ENCODE data around the gene SLC35G3. TPM values are rescaled to one million over a fixed set of nuclear protein-coding genes. Genes with fewer than 3 reads are reported as not detected.
"Not testable (repeated sequence)": the region's sequence is repeated elsewhere in the genome, so short reads cannot be mapped to it uniquely, and the experiment has no call there.

SLC35G3 gene
- total RNA-seq, 1 donor: not detected

DNA sequence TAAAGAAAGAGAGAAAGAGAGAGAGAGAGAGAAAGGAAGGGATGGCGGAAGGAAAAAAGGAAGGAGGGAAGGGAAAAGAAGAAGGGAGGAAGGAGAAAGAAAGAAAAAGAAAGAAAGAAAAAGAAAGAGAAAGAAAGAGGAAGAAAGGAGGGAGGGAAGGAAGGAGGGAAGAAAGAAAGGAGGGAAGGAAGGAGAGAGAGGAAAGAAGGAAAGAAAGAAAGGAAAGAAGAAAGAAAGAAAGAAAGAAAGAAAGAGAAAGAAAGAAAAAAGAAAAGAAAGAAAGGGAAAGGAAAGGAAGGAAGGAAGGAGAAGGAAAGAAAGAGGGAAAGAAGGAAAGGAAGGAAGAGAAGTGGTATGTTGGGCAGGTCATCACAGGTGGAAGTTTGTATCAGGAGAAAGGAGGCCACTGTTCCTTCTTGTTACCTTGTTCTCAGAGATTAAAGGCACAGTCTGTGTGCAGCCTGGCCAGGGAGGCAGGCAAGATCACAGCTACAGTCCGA lies 19.3 kb downstream of the SLC35G3 start:
- DNase-seq (ENCODE audit: low read depth): no peak
- H3K4me3 ChIP-seq (ENCODE audit: low read depth, low read length): no peak overlapping the region
- TF ChIP-seq, protein P1, sequence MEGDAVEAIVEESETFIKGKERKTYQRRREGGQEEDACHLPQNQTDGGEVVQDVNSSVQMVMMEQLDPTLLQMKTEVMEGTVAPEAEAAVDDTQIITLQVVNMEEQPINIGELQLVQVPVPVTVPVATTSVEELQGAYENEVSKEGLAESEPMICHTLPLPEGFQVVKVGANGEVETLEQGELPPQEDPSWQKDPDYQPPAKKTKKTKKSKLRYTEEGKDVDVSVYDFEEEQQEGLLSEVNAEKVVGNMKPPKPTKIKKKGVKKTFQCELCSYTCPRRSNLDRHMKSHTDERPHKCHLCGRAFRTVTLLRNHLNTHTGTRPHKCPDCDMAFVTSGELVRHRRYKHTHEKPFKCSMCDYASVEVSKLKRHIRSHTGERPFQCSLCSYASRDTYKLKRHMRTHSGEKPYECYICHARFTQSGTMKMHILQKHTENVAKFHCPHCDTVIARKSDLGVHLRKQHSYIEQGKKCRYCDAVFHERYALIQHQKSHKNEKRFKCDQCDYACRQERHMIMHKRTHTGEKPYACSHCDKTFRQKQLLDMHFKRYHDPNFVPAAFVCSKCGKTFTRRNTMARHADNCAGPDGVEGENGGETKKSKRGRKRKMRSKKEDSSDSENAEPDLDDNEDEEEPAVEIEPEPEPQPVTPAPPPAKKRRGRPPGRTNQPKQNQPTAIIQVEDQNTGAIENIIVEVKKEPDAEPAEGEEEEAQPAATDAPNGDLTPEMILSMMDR (IDR thresholded peaks at IDR 0.05; ENCODE audit: insufficient read depth, low read depth, low read length): no peak

DNA sequence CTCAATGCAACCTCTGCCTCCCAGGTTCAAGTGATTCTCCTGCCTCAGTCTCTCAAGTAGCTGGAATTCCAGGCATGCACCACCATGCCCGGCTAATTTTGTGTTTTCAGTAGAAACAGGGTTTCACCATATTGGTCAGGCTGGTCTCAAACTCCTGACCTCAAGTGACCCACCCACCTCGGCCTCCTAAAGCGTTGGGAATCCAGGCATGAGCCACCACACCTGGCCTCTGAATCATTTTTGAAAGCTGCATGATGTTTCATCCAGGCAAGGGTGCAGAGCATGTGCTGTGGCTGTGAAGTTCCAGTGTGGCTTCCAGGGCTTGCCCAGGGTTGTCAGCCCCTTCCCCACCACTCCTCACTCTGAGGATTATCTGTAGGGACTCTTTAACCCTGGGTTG lies 21.9 kb downstream of the SLC35G3 start:
- DNase-seq (ENCODE audit: low read depth); H3K4me3 ChIP-seq (ENCODE audit: low read depth, low read length): not testable (repeated sequence)

DNA sequence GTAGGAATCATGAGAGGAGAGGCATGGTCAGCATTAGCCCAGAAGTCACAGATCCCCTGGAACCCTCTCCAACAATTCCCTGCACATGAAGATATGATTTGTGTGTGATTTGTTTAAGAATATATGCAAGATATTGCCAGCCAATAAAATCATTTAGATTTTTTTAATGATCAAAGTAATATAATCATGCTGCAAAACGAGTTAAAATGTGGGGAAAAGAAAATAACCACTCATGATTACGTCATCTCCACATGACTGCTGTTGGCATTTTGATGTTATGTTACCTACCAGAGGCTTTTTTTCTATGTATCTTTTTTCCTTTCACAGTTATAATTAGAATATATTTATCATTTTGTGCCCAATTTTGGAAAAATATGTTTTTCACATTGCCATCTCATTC lies 22.4 kb downstream of the SLC35G3 start:
- no peak overlapping the region for H3K4me3 ChIP-seq (ENCODE audit: low read depth, low read length)
- peak; percentile 8 for DNase-seq (ENCODE audit: low read depth)
- TF ChIP-seq, protein P1 (IDR thresholded peaks at IDR 0.05; ENCODE audit: insufficient read depth, low read depth, low read length): no peak

DNA sequence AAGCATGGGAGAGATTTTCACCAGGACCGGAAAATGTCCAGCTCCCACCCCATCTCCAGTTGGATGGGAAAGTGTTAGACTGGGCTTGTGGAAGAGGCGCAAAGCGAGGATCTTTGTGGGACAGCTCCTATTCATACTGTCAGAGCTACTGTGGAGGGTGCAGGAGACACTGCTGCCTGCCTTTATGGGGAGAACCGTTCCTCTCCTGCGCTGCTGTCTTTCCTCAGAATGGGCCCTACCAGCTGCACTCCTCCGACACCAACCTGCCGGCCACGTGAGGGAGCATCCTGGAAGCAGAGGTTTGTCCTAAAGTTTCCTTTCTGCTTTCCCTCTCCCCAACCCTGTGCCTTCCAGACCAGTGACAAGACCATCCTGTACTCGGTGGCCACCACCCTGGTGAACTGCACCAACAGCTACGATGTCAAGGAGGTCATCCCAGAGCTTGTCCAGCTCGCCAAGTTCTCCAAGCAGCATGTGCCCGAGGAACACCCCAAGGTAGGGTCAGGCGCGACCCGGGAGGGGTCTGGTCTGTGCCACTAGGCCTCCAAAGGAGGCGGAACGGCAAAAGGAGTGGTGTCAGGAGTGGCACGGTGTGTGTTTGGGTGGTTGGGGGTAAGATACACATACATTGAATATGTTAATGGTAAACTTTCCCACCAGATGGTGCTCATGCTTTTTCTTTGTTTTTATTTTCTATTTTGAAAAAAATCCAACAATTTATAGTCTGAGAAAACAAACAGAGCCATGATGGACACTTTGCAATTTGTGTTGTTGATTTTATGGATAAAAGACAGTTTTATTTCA lies 23.0 kb downstream of the SLC35G3 start:
- TF ChIP-seq, protein P1 (IDR thresholded peaks at IDR 0.05; ENCODE audit: insufficient read depth, low read depth, low read length): peak; percentile 20
- peak; percentile 23 for DNase-seq (ENCODE audit: low read depth)
- H3K4me3 ChIP-seq (ENCODE audit: low read depth, low read length): no peak overlapping the region

DNA sequence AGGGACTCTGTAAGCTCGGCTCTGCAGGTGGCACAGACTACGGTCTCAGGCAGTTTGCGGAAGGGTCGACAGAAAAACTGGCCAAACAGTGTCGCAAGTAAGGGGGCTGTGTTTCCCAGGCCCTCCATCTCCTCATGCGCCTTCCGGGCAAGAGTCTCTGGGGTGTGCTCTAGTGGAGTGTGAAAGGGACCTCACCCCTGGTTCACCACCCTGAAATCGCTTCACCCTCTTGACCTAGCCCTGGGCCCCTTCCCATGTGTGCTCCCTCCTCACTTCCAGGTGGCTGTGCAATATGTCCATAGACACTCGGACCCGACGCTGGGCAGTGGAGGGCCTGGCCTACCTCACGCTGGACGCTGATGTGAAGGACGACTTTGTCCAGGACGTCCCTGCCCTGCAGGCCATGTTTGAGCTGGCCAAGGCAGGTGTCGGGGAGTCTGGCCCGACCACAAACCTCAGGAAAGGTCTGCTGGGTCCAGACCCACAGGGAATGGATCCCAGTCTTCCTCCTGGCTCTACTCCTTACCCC lies 24.3 kb downstream of the SLC35G3 start:
- no peak for DNase-seq (ENCODE audit: low read depth)
- TF ChIP-seq, protein P1 (IDR thresholded peaks at IDR 0.05; ENCODE audit: insufficient read depth, low read depth, low read length): no peak

DNA sequence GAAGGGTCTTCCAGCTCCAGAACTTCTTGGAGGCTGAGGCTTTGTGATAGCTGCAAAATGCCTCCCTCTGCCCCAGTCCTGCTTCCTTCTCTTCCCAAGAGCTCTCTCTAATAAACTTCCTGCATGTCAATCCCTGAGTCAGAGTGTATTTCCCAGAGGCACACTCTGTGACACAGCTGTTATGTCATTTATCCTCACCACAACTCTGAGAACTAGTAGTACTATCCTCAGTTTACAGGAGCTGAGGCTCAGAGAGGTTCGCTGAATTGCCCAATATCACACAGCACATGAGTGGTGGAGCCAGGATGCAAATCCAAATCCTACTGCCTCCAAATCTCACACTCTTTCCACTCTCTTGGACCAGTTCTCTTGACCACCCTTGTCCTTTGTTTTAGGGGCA lies 26.5 kb downstream of the SLC35G3 start:
- peak; percentile 3 for DNase-seq (ENCODE audit: low read depth)
- TF ChIP-seq, protein P1 (IDR thresholded peaks at IDR 0.05; ENCODE audit: insufficient read depth, low read depth, low read length): no peak

More for the DNA sequence above, 24.3 kb downstream of the SLC35G3 start:
- H3K4me3 ChIP-seq (ENCODE audit: low read depth, low read length): no peak overlapping the region

DNA sequence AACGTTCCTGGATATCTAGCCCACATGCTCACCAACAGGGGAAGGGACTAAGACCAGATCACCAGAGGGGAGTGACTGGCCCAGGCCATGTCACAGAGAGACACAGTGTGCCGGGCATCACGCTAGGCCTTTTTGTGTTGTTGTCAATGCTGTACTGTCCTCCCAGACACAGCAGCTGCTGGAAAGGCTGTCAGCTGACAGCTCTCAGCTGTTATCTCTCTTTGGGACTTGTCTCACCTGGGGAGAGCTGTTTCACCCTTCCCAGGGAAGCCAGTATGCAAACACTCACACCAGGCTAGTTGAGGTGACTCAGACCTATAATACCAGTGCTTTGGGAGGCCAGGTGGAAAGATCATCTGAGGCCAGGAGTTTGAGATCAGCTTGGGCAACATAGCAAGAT lies 27.1 kb downstream of the SLC35G3 start:
- H3K4me3 ChIP-seq (ENCODE audit: low read depth, low read length): no peak overlapping the region
- TF ChIP-seq, protein P1 (IDR thresholded peaks at IDR 0.05; ENCODE audit: insufficient read depth, low read depth, low read length): no peak
- no peak for DNase-seq (ENCODE audit: low read depth)

More for the DNA sequence above, 26.5 kb downstream of the SLC35G3 start:
- H3K4me3 ChIP-seq (ENCODE audit: low read depth, low read length): no peak overlapping the region

All from fibroblast of villous mesenchyme (primary cell).